HG02623 (cell line): ENCODE data around the gene TIMP4.

Experiments
- ATAC-seq: cut with Tn5 transposase; IDR thresholded peaks from one replicate; pipeline ENCODE4 v1.9.1; 2021; ENCODE audit warnings: moderate library complexity; ENCODE audit not compliant: unreplicated experiment

TIMP4 gene

DNA sequence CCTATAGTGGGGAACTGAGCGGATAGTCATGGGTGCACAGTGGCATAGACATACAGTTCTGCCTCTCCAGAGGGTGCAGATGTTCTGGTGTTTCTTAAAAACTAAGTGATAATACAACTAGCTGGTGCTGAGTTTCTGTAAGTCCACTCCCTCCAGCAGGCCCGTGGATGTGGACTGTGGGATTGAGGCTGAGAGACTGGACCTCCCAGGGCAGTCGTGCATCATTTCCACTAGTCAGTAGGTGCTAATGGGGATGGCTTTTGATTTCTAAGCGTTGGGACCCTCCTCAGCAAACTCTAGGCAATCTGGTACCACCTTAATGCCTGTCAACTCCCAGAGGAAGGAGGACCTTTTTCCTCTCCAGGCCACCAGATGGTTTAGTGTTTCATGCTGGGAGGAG, 27.3 kb upstream of the TIMP4 start:
- no peak for ATAC-seq

DNA sequence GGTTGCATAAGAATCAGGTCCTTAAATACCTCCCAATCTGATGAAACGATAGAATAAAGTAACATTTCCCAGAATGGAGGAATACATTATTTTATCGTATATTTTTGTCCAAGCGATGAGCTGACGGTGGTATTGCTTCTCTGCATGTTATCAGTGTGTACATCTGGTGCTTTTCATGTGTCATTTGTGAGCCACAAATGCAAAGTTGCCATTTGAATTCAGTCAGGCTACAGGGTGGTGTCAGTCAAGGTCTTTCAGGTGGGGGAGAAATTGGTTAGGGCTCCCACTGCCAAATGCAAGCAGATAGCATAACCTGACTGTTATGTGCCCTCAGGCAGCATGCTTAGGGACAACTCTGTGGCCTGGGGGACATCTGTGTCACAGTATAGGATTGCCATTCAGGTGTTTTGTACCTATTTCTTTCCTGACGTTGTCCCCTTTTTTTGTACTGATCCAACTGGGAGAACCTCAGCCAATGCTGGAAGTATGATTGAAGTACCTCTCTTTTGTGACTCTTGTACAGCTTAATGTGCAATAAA, 26.5 kb upstream of the TIMP4 start:
- no peak for ATAC-seq

DNA sequence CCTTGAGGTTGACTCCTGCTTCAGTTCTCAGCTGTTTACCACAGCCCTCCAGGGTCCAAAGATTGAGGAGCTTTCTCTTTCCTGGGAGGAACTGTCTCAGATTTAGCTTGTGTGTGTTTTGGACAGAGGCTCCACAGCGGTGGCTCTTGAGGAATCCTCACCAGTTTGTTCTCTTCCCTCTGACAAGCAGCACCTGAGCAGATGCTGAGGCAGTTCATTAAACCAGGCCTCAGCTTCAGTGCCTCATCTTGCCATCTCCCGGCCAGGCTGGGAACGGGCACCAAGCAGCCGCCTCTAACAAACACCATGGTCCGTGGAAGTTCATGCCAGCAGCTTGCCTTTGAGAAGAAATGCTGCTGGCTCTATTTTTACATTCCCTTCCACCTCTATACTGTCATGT, 25.8 kb upstream of the TIMP4 start:
- no peak for ATAC-seq

DNA sequence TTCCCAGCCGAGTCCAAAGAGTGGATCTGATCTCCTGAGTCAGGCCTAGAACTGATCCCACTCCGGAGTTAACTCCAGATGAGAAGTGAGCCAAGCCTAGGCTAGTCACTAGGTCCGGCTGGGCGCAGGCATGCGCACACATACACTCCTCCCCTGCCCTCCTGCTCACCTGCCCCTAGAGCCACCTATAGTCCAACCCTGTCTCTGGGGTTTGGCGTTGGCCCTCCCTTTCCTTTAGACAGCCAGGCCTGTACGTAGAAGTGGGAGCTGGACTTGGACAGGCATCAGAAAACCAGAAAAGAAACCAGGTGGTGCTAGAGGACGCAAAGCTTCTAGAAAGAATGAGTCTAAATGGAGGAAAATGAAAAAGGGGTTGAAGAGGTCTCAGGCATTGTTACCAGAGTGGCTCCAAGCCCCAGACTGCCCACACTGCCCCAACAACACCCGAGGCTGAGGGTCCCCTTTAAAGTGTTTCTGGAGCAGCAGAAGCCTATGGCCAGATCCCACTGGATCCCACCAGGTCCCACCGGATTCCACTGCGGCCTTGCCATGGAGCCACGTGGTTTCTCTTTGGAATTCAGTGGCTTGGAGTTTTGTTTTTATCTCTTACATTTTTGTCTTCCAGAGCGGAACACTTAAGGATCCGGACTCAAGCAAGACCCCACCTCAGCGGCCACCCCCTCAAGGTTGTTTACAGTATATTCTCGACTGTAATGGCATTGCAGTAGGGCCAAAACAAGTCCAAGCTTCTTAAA, 24.2 kb upstream of the TIMP4 start:
- ATAC-seq: no peak

DNA sequence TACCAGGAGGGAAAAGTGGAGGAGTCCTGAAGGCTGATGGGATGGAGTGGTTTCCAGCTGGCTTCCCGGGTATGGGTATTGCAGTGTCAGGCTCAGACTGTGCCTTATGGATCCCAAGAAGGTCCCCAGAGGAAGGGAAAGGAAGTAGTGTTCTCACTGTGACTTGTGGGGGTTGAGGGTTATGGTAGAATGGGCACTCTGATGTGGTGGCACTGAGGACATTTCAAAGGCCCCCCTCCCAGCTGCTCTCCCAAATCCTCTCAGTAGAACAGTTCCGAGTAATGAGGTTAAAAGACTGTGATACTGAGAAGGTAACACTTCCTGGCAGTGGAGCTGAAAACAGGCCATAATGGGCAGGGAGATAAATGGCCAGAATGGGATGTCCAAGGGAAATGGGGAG, 23.1 kb upstream of the TIMP4 start:
- ATAC-seq: no peak

DNA sequence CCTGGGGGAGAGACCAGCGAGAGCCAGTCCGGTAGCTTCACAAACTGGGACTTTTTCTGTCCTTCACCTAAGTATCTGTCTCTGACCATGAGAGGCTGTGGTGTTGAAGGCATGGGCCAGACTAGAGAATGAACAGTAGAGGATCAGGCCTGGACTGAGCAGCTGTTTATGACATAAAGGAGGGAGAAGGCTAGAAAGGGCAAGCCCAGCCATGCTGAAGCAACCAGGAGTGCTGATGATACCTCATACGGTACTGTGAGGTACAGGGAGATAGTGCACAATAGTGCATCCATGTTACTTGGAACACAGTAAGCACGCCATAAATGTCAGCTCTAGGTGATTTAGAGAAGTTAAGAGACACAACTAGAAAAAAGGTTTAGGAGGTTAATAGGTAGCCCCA, 22.6 kb upstream of the TIMP4 start:
- no peak for ATAC-seq

DNA sequence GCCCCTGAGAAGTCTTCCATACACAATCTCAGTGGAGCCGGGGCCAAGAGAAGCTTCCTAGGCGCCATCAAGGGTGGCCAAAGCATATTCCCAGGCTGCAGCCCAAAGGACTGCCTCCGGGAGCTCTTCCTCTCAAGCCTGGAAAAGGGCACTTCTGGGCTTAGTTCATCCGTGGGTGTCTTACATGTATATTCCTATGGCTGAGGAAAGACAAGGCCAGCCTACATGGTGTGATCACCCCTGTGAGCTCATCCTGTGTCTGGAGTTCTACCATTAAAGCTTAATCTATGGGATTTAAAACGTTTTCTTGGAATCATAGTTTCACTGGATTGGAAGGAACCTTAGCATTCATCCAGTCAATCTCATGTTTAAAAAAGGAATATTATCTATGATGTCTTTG, 21.9 kb upstream of the TIMP4 start:
- ATAC-seq: no peak

DNA sequence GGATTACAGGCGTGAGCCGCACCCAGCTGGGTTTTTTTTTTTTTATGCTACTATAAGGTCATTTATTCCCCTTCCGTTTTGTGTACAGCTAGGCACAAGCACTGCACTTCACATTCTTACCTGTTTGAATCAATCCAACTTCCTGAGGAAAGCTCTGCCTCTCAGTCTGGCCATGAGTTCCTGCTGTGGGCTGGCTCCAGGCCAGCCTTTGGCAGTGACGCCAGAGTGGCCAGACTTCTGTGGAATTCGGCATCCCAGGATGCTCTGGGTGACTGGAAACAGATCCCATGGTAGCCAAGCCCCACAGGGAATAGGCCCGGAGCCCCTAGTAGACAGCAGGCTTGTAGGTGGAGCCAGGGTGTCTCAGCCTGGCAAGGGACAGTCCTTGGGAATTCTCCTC, 21.5 kb upstream of the TIMP4 start:
- ATAC-seq: no peak

DNA sequence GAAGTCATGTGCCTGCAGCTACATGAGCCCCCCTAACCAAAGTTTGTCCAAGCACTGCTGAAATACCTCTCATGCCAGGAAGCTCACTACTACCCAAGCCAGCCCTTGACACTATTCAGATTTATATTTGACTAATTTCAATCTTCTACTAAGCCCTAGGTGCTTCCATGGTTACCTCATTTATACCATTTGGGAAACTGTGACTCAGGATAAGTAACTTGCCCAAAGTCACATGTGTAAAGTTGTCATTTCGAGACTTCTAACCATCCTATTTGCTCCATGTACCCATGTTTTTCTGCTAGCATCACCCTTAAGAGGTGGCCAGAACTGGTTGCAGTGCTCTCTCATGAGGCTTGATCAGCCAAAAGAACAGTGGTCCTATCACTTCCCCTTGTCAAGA, 20.7 kb upstream of the TIMP4 start:
- ATAC-seq: no peak

DNA sequence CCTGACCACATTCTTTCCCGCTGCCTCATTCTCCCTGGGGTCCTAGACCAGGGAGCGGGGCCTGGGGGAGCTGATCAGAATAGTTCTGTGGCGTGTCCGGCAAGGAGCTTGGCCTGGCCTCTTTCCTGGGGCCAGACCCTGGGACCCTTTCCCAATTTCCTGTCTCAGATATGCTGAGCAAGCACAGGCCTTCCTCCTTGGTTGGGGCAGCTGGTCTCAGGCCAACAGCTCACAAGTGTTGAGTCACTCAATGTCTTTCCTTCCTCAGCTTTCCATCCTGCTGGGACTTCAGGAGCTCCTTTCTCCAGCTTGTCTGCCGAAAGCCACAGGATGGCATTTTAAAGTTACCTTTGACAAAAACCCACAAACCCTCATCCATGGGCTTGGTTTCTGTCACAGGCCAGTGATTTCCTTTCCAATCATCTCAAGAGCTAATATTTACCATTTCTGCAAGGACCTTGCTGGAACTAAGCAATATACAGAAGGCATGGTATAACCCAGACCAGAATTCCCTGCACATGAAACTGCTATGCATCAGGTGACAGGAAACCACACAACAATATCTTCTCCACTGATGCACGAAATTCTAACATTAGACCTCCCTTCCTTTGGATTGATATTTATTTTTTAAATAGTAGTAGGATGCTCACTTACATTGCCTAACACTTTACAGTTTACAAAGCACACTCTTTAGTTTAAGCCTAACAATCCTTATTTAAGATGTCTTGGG, 19.5 kb upstream of the TIMP4 start:
- ATAC-seq: no peak

DNA sequence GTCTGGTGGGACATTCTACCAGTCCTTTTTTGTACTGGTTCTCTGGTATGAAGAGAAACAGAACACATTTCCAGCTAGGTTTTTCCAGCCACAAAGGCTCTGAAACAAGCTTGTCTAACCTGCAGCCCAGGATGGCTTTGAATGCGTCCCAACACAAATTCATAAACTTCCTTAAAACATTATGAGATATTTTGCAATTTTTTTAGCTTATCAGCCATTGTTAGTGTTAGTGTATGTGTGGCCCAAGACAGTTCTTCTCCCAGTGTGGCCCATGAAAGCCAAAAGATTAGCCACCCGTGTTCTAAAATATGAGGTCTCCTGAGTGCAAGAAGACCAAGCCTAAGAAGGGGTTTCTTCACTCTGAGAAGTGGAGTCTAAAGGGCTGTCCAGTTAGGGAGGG, 18.4 kb upstream of the TIMP4 start:
- ATAC-seq: no peak

DNA sequence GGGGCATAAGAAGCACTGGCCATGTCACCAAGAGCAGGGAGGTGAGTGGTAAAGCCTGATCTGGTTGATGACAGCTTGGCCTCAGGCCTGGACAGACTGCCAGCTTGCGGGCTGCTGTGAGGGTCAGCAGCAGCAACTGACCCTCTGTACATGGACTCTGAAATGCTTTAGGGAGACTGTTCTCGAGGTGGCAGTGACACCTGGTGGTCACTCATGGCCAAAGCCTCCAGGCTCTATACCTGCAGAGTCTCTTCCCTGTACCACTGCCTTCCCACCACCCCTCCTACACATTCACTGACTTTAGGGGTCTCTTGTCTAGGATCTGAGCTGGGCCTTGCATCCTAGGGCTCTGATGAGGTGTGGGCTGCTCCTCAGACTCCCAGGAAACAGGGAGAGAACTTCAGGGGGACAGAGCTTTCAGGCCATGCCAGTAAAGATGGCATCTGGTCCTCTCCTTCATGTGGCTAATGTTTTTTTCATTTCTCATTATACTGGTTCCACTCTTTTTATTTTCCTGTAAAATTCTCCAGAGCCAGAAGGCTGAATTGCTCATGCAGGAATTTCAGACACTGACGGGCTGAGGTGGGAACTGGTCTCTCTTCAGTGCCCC, 17.2 kb upstream of the TIMP4 start:
- ATAC-seq: peak; percentile 67

DNA sequence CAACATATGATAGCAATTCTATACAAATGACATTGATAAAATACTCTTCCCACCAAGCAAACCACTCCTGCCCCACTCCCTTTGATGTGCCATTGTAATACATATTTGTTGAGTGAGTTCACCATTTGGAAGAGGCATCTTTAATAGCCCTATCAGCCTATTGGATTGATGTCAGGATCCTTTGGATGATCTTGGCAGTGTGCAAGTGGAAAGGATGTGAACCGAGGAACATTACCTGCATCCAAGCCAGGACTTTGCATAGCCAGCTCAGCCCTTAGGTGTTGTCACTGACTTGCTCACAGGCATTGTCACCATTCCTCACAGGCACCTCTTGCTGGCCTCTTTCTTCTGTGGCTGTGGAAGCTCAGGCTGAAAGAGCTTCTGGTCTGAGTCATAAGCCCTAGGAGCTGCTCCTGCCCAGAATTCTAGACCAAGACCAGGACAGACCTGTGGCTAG, 16.5 kb upstream of the TIMP4 start:
- no peak for ATAC-seq

DNA sequence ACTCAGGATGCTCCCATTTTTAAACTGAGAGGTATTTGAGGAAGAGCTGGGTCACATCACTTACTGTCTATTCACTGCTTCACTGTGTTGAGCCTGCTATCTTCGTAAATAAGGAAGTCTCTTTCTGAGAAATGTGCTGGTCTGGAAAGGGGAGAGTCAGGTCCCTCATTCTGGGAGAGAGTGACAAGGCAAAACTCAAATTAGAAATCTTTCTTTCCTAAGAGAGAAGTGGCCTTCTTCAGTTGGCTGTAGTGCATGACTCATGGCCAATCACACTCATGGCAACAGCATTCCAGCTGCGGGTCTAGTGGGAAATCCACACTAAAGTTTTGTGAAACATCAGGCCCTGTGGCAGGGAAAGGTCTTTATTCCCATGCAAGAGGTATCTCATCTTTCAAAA, 11.5 kb upstream of the TIMP4 start:
- ATAC-seq: no peak

DNA sequence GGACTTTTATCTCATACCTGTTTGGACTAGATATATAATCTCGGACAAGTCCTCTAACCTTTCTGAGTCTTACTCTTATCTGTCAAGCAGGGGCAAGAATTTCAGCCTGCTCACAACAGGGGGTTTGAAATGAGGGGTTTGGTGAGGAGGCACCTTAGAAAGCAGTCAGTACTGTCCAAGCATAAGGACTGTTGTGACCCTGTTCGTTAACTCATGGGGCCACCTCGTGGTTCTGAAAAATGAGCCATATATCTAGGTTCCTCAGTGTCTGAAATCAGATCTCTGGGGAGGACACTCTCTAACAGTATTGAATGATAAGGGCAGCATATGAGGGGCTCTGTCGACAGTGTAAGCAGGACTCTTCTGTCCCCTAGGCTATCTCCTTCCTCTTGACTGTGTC, 7.2 kb upstream of the TIMP4 start:
- no peak for ATAC-seq

DNA sequence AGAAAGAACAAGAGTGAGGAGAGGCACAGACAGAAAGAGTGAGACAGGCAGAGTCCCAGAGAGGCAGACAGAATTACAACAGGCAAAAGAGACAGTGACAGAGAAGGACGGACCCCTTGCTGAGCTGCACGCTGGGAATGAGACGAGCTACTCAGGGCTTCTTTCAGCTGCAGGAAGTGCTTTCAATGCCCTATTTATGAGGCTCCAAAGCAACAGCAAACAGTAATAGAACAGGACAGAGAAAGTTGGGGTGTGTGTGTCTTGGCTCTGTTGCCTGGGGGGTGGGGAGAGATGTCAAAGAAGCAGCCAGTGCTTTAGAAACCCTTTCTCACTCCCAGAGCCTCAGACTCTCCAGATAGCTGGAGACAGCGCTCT, 502 bp upstream of the TIMP4 start:
- no peak for ATAC-seq

DNA sequence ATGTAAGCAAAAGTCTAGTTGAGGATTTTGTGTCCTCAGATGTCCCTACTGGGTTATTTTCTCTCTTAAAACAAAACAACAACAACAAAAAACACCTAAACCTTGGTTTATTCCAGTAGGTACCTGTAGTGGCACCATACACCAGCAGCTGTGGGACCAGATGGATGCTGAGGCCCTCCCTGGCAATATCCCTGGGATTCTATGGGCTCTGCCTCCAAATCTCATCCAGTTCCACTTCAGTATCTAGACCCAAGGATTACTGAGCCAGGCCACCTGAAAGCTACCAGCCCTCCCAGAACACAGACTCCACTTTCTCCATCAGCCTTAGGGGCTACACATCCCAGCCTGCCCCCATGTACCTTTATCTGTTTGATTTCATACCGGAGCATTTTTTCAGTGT, 1.7 kb downstream of the TIMP4 start:
- no peak for ATAC-seq

DNA sequence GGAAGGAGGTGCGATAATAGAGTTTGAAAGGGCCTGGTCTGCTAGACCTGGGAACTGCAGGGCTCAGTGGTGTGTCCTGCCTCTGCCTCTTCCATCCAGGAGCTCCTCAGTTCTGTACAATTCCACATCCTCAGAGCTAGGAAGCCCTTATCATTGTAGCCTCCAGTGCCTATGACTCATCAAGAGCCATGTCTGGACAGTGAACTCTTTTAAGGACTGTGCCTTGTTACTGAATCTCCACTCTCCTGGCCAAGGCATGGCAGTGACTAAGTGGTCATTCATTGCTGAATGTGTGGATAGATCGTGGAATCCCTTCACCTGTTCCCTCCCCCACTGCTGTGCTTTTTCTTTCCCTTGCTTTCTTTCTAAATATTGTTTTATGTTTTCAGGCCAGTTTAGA, 2.9 kb downstream of the TIMP4 start:
- no peak for ATAC-seq

DNA sequence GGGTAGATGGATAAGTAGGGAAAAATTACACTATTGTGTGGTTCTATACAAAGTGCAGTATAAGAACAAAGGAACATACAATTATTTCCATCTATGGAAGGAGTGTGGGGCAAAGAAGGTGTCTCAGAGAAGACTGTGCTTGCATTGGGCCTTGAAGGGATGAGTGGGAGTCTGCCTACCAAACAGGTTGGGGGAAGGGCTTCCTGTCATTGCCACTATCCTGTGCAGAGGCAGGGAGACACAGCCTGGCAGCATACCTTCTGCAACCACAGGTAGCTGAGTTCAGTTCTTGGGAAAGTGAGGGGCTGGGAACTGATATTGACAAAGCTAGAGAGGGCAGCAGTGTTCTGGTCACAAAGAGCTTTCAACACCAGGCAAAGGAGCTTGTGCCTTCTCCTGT, 3.4 kb downstream of the TIMP4 start:
- ATAC-seq: no peak

DNA sequence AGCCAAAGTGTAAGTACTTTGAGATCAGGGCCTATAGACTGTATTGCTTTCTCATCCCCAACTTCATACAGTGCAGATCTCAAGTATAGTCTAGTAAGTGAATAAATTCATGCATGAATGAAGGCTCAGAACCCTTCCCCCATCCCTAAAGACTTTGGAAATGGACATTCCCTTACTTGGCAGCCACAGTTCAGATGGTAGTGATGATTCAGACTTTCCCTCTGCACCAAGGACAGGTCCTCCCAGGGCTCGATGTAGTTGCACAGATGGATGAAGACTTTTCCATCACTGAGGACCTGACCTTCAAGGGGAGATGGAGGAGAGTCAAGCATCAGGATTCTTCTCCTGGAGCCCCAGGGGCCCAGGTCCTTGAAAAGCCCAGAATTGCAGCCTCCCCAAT, 4.6 kb downstream of the TIMP4 start:
- no peak for ATAC-seq

DNA sequence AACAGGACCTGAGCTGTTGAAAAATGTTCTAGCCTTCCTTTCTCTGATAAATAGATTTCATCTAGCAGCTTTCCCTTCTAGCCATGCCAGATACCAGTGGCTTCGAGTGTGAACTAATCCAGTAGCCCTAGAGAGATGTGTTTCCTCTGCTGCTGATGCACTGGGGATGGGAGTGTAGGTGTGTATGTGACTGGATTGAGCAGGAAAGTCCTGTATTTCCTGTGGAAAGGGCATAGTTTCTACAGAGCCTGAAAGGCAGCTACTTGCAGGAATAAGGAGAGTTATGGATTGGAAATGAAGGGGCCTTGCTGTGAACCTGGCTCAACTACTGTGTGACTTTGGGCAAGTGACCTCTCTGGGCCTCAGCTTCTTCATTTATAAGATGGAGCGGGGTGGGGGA, 8.6 kb downstream of the TIMP4 start:
- no peak for ATAC-seq

DNA sequence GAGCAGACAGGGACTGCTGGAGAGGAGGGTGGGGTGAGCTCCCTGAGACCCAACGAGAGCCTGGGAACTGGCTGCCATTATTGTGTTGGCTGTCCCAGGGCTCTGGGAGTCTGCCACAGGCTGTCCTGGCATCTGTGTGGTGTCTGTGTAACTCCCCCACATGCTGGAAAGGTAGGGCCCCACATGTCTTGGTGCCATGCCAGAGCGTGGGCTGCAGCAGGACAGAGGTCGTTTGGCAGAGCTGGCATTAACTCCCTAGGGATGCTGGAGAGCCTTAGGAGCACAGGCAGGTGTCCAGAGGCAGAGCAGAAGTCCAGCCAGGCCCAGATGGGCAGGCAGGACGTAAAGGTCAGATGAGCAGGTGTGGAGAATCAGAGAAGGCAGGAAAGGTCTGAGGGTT, 9.7 kb downstream of the TIMP4 start:
- no peak for ATAC-seq
